Adrenal gland (tissue), 5 donors: ENCODE data around the gene TMEM184C.

Experiments used
- POLR2A ChIP-seq, 2 donors: fragments of 450-650 bp; IDR thresholded peaks; one replicate each; pipeline ENCODE4 v1.6.1; 2017; ENCODE audit warnings: antibody characterized with exemption in 2 of 2, mild to moderate bottlenecking in 2 of 2, moderate library complexity in 1 of 2
- TF ChIP-seq, protein P1 (sequence below), 6 experiments: fragments of 450-650 bp in 4 of 6; fragments of 200-600 bp in 2 of 6; sonication (generic) in 1 of 6; IDR thresholded peaks; 1 replicate in 5 of 6; 2 replicates in 1 of 6; pipeline versions ENCODE4 v1.5.1 to v1.8.0; 2016 to 2021; ENCODE audit warnings: antibody characterized with exemption in 6 of 6, mild to moderate bottlenecking in 2 of 6, moderate library complexity in 1 of 6
- donor health status: DM: no; HTN: no; CAD: no.

- TF ChIP-seq, protein P1, sequence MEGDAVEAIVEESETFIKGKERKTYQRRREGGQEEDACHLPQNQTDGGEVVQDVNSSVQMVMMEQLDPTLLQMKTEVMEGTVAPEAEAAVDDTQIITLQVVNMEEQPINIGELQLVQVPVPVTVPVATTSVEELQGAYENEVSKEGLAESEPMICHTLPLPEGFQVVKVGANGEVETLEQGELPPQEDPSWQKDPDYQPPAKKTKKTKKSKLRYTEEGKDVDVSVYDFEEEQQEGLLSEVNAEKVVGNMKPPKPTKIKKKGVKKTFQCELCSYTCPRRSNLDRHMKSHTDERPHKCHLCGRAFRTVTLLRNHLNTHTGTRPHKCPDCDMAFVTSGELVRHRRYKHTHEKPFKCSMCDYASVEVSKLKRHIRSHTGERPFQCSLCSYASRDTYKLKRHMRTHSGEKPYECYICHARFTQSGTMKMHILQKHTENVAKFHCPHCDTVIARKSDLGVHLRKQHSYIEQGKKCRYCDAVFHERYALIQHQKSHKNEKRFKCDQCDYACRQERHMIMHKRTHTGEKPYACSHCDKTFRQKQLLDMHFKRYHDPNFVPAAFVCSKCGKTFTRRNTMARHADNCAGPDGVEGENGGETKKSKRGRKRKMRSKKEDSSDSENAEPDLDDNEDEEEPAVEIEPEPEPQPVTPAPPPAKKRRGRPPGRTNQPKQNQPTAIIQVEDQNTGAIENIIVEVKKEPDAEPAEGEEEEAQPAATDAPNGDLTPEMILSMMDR (IDR thresholded peaks at IDR 0.05) = no peak
- TF ChIP-seq POLR2A (IDR thresholded peaks at IDR 0.05) = no peak
Measured at GRCh38 chr4:147583876-147584275, 33.3 kb upstream of the TMEM184C start.
